ENCODE data around the gene CATSPERZ. TPM values are rescaled to one million over a fixed set of nuclear protein-coding genes. Genes with fewer than 3 reads are reported as not detected.
A peak's percentile ranks its signal among the peaks of the same experiment; 100 is the strongest.

The CATSPERZ gene
- total and polyA plus RNA-seq, 2 donors (not counting 3 experiments of a cell fraction or from before 2014, with no cell fraction given), result 0.11 TPM; not detected in 1

- no peak for FAIRE-seq
- CTCF ChIA-PET, result interaction anchor here (0.6 to 7.0 kb wide), 16 partner anchors 8 to 1947 kb away, joined by 3 to 107 read pairs (median 4); partner anchors contain the start of genes CATSPERZ, PRDX5, RPS6KA4 and TRMT112
- no peaks in the 10 kb centered on the region for H3K79me2 ChIP-seq (ENCODE audit: control insufficient read depth, insufficient read depth, low read length)
- no peak overlapping the region for H3K27ac ChIP-seq (ENCODE audit: insufficient read depth, low read depth, low read length)
- H2AFZ ChIP-seq (ENCODE audit: low read depth, low read length), result peak overlapping the region; percentile 96
- H3K9ac ChIP-seq (replicated peaks; ENCODE audit: extremely low read depth, insufficient read depth, low read length), result peak overlapping the region; percentile 28
- no peaks in the 10 kb centered on the region for H3K36me3 ChIP-seq (ENCODE audit: control insufficient read depth in 2 of 2, extremely low read depth in 1 of 2, insufficient read depth in 2 of 2, low read length in 2 of 2)
- dilution Hi-C loops (cut with MboI; ENCODE audit: extremely low pct_ligation_motif_present, low sequenced_read_pairs), result no loop called here
- H3K4me2 ChIP-seq (ENCODE audit: insufficient read depth, low read length), result peak overlapping the region; percentile 48
- peak overlapping the region in 1 of 3 experiments; percentile 16 for H3K4me3 ChIP-seq (replicated peaks in 1 of 3; ENCODE audit: insufficient read depth in 1 of 3, low read depth in 1 of 3, low read length in 3 of 3)
- H3K9me3 ChIP-seq (replicated peaks; ENCODE audit: control insufficient read depth, insufficient read depth, low read length), result no peaks in the 10 kb centered on the region
- POLR2A ChIA-PET, result interaction anchor here (0.5 to 1.0 kb wide), 4 partner anchors 11 to 153 kb away, joined by 3 to 5 read pairs (median 4); partner anchors contain the start of genes PRDX5 and TRMT112
- no TSS peak for BruUV-seq (replicated peaks)
- H4K20me1 ChIP-seq (replicated peaks; ENCODE audit: control insufficient read depth, extremely low read depth, insufficient read depth, low read length), result no peaks in the 10 kb centered on the region
- no peaks in the 10 kb centered on the region for H3K27me3 ChIP-seq (ENCODE audit: control insufficient read depth in 2 of 2, insufficient read depth in 2 of 2, low read length in 2 of 2)
- no peaks in the 10 kb centered on the region for H3K9me1 ChIP-seq (replicated peaks; ENCODE audit: control insufficient read depth, extremely low read depth, insufficient read depth, low read length)
- TF ChIP-seq POLR2A (IDR thresholded peaks at IDR 0.05; ENCODE audit: low read depth, low read length) (no peak), MYC (IDR thresholded peaks at IDR 0.05; ENCODE audit: low read depth, low read length) (no peak), MAX (IDR thresholded peaks at IDR 0.05; ENCODE audit: insufficient read depth, insufficient read length) (no peak), FOS (IDR thresholded peaks at IDR 0.05; ENCODE audit: borderline replicate concordance, insufficient read depth, low read length) (no peak), POLR2AphosphoS5 (IDR thresholded peaks at IDR 0.05; ENCODE audit: insufficient read depth, low read depth, low read length) (peak; percentile 31), JUN (IDR thresholded peaks at IDR 0.05; ENCODE audit: borderline replicate concordance, insufficient read depth, insufficient read length, low read depth) (no peak), CTCF (IDR thresholded peaks at IDR 0.05; ENCODE audit: extremely low read depth in 1 of 2, insufficient read depth in 1 of 2, low read depth in 1 of 2, low read length in 2 of 2) (peak; percentile 34 to 62), GATA2 (IDR thresholded peaks at IDR 0.05; ENCODE audit: insufficient read depth, insufficient read length, low read depth, low read length) (no peak), EZH2 (IDR thresholded peaks at IDR 0.05; ENCODE audit: borderline replicate concordance, low read depth, low read length, severe bottlenecking) (no peak)
- DNase-seq (ENCODE audit: low read depth, low spot score), result peak; percentile 87
- H3K4me1 ChIP-seq (ENCODE audit: control insufficient read depth, extremely low read depth, insufficient read depth, low read length), result no peaks in the 10 kb centered on the region
- intact Hi-C loops (cut with micrococcal nuclease), result no loop called here
These were observed 42.0 kb downstream of the CATSPERZ start for GRCh38 chr11:64341851-64342791.

All from endothelial cell of umbilical vein (primary cell).